Measurements from ENCODE around the gene ICOS. TPM values are rescaled to one million over a fixed set of nuclear protein-coding genes. Genes with fewer than 3 reads are reported as not detected.

ICOS gene
- total and polyA plus RNA-seq, 2 of the 4 experiments (the other 2 are of a cell fraction): not detected

DNA sequence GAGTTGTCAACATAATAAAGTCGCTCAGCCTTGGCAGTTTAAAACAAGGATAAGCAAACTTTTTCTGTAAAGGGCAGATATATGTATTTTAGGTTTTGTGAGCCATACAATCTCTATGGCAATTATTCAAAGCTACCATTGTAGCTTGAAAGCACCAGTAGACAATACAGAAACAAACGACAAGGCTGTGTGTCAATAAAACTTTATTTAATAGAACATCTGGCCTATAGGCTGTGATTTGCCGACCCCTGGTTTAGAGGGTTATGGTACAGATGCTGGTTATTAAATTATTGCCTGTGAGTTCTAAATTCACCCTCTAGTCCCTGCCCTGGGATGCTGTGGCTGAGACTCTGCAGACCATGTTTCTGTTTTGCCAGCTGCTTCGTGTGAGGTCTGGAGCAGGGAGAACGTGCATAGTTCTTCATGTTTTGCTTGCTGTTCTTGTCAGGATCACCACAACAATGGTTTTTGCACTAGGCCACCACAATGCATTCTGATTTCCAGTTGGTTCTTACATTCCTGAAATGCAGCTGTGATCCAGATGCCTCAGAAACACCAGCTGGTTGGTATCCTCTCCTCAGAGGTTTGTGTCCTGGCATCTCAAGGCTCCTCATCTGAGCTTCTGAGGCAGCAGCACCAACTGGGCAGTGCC lies 46.6 kb downstream of the ICOS start:
- no peaks in the 10 kb centered on the region for H3K79me1 ChIP-seq (ENCODE audit: low read depth in 1 of 2, low read length in 2 of 2)
- no peak overlapping the region for H3K23ac ChIP-seq (ENCODE audit: low read depth, low read length)
- H3K36me3 ChIP-seq (ENCODE audit: control insufficient read depth, insufficient read depth, low read length): no peaks in the 10 kb centered on the region
- ChIA-PET POLR2A (ENCODE audit: unreplicated experiment) (no interaction called here), CTCF (no interaction called here)
- no peak overlapping the region for H4K5ac ChIP-seq (ENCODE audit: low read depth, low read length)
- 20% methylated on average over 2 of the region's 5 CpGs; no CpG with 5 or more reads in 1 of the 2 experiments for WGBS, 2 experiments (ENCODE audit: extremely low coverage in 2 of 2, insufficient read length in 1 of 2)
- H2BK20ac ChIP-seq (ENCODE audit: low read depth, low read length): no peak overlapping the region
- intact Hi-C loops (cut with micrococcal nuclease) (no loop called here), in situ Hi-C loops (cut with MboI; ENCODE audit: low sequenced_read_pairs) (no loop called here), dilution Hi-C loops (cut with HindIII; ENCODE audit: low sequenced_read_pairs, unreplicated experiment) (no loop called here)
- H3K56ac ChIP-seq (ENCODE audit: extremely low read depth, insufficient read depth, low read length): no peak overlapping the region
- no peaks in the 10 kb centered on the region for H3K9me1 ChIP-seq (ENCODE audit: insufficient read depth, low read length)
- TF ChIP-seq SMC3 (IDR thresholded peaks at IDR 0.05; ENCODE audit: low read depth, low read length): no peak
- no peak for TF ChIP-seq BHLHE40 (IDR thresholded peaks at IDR 0.05; ENCODE audit: low read depth, low read length)
- no peak for TF ChIP-seq RAD21 (IDR thresholded peaks at IDR 0.05; ENCODE audit: low read length)
- TF ChIP-seq, protein P1, sequence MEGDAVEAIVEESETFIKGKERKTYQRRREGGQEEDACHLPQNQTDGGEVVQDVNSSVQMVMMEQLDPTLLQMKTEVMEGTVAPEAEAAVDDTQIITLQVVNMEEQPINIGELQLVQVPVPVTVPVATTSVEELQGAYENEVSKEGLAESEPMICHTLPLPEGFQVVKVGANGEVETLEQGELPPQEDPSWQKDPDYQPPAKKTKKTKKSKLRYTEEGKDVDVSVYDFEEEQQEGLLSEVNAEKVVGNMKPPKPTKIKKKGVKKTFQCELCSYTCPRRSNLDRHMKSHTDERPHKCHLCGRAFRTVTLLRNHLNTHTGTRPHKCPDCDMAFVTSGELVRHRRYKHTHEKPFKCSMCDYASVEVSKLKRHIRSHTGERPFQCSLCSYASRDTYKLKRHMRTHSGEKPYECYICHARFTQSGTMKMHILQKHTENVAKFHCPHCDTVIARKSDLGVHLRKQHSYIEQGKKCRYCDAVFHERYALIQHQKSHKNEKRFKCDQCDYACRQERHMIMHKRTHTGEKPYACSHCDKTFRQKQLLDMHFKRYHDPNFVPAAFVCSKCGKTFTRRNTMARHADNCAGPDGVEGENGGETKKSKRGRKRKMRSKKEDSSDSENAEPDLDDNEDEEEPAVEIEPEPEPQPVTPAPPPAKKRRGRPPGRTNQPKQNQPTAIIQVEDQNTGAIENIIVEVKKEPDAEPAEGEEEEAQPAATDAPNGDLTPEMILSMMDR (conservative IDR thresholded peaks at IDR 0.05; ENCODE audit: low read depth, low read length): no peak
- no peak for TF ChIP-seq MAZ (IDR thresholded peaks at IDR 0.05; ENCODE audit: borderline replicate concordance, low read depth, low read length)
- no peak for TF ChIP-seq MAFK (IDR thresholded peaks at IDR 0.05; ENCODE audit: low read depth, low read length)
- no peak for TF ChIP-seq NFE2L2 (IDR thresholded peaks at IDR 0.05; ENCODE audit: low read depth, low read length)
- TF ChIP-seq, protein P2, sequence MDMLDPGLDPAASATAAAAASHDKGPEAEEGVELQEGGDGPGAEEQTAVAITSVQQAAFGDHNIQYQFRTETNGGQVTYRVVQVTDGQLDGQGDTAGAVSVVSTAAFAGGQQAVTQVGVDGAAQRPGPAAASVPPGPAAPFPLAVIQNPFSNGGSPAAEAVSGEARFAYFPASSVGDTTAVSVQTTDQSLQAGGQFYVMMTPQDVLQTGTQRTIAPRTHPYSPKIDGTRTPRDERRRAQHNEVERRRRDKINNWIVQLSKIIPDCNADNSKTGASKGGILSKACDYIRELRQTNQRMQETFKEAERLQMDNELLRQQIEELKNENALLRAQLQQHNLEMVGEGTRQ (IDR thresholded peaks at IDR 0.05; ENCODE audit: low read depth, low read length): no peak
- no peak for TF ChIP-seq RFX5 (IDR thresholded peaks at IDR 0.05; ENCODE audit: low read depth, low read length)
- TF ChIP-seq CEBPB (IDR thresholded peaks at IDR 0.05; ENCODE audit: low read depth, low read length): no peak
- no peak for TF ChIP-seq POLR2A (IDR thresholded peaks at IDR 0.05; ENCODE audit: low read depth, low read length)
- TF ChIP-seq RCOR1 (IDR thresholded peaks at IDR 0.05; ENCODE audit: insufficient replicate concordance, low read length): no peak
- TF ChIP-seq CHD1 (IDR thresholded peaks at IDR 0.05; ENCODE audit: low read depth, low read length): no peak
- TF ChIP-seq FOS (IDR thresholded peaks at IDR 0.05; ENCODE audit: low read depth, low read length): no peak
- no peak for TF ChIP-seq MXI1 (IDR thresholded peaks at IDR 0.05; ENCODE audit: borderline replicate concordance, low read depth, low read length)
- TF ChIP-seq, protein P3, sequence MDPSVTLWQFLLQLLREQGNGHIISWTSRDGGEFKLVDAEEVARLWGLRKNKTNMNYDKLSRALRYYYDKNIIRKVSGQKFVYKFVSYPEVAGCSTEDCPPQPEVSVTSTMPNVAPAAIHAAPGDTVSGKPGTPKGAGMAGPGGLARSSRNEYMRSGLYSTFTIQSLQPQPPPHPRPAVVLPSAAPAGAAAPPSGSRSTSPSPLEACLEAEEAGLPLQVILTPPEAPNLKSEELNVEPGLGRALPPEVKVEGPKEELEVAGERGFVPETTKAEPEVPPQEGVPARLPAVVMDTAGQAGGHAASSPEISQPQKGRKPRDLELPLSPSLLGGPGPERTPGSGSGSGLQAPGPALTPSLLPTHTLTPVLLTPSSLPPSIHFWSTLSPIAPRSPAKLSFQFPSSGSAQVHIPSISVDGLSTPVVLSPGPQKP (IDR thresholded peaks at IDR 0.05; ENCODE audit: borderline replicate concordance, low read depth, low read length): no peak
- H3K4me2 ChIP-seq (ENCODE audit: low read depth, low read length): no peak overlapping the region
- H2AK9ac ChIP-seq (replicated peaks; ENCODE audit: low read depth, low read length, poor library complexity): no peak overlapping the region
- no peak overlapping the region for H3K4ac ChIP-seq (ENCODE audit: low read depth, low read length)
- no peak overlapping the region for H2BK5ac ChIP-seq (ENCODE audit: low read depth, low read length, poor library complexity, severe bottlenecking)
- H3K14ac ChIP-seq (replicated peaks; ENCODE audit: low read depth, low read length): no peak overlapping the region
- ATAC-seq (ENCODE audit: low read depth): no peak
- no peaks in the 10 kb centered on the region for H3K27me3 ChIP-seq (ENCODE audit: control insufficient read depth, insufficient read depth, low read length)
- no peaks in the 10 kb centered on the region for H3K4me1 ChIP-seq (ENCODE audit: control insufficient read depth, insufficient read depth, low read length)
- no peak overlapping the region for H3K18ac ChIP-seq (ENCODE audit: low read depth, low read length)
- H2BK15ac ChIP-seq (ENCODE audit: low read depth, low read length): no peak overlapping the region
- H2AK5ac ChIP-seq (ENCODE audit: low read depth, low read length): no peak overlapping the region
- BruUV-seq (replicated peaks): no TSS peak
- no peak overlapping the region for H3K9ac ChIP-seq (ENCODE audit: low read depth, low read length)
- H4K20me1 ChIP-seq (ENCODE audit: insufficient read depth, low read length): no peaks in the 10 kb centered on the region
- no peak overlapping the region for H4K91ac ChIP-seq (ENCODE audit: insufficient read depth, low read depth, low read length)
- H4K8ac ChIP-seq (ENCODE audit: low read depth in 2 of 2, low read length in 2 of 2): no peak overlapping the region
- DNase-seq: no peak
- no peak overlapping the region for H3K4me3 ChIP-seq (ENCODE audit: insufficient read depth, low read depth, low read length)
- H3K27ac ChIP-seq (ENCODE audit: insufficient read depth, low read length): no peak overlapping the region
- no peak overlapping the region for H2AFZ ChIP-seq (replicated peaks; ENCODE audit: low read length, poor library complexity)
- no peaks in the 10 kb centered on the region for H3K9me3 ChIP-seq (ENCODE audit: control insufficient read depth, insufficient read depth, low read length)
- no peak overlapping the region for H2BK120ac ChIP-seq (ENCODE audit: low read depth, low read length)

Measured in IMR-90 (cell line).